ENCODE results near the gene SHH.

SHH gene

GRCh38 chr7:155785536-155785935, 26.7 kb downstream of the SHH start:
- ATAC-seq: no peak
- TF ChIP-seq, protein P1, sequence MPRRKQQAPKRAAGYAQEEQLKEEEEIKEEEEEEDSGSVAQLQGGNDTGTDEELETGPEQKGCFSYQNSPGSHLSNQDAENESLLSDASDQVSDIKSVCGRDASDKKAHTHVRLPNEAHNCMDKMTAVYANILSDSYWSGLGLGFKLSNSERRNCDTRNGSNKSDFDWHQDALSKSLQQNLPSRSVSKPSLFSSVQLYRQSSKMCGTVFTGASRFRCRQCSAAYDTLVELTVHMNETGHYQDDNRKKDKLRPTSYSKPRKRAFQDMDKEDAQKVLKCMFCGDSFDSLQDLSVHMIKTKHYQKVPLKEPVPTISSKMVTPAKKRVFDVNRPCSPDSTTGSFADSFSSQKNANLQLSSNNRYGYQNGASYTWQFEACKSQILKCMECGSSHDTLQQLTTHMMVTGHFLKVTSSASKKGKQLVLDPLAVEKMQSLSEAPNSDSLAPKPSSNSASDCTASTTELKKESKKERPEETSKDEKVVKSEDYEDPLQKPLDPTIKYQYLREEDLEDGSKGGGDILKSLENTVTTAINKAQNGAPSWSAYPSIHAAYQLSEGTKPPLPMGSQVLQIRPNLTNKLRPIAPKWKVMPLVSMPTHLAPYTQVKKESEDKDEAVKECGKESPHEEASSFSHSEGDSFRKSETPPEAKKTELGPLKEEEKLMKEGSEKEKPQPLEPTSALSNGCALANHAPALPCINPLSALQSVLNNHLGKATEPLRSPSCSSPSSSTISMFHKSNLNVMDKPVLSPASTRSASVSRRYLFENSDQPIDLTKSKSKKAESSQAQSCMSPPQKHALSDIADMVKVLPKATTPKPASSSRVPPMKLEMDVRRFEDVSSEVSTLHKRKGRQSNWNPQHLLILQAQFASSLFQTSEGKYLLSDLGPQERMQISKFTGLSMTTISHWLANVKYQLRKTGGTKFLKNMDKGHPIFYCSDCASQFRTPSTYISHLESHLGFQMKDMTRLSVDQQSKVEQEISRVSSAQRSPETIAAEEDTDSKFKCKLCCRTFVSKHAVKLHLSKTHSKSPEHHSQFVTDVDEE (CRISPR knock-in tag; IDR thresholded peaks at IDR 0.05): no peak
- no peak for TF ChIP-seq OSR1 (CRISPR knock-in tag; IDR thresholded peaks at IDR 0.05)
- TF ChIP-seq POU6F1 (CRISPR knock-in tag; IDR thresholded peaks at IDR 0.05; ENCODE audit: borderline replicate concordance, low read depth): no peak
- no peak for TF ChIP-seq ESRRG (CRISPR knock-in tag; IDR thresholded peaks at IDR 0.05)
- TF ChIP-seq ZNF565 (CRISPR knock-in tag; conservative IDR thresholded peaks at IDR 0.05; ENCODE audit: low read depth): no peak
- no peak for TF ChIP-seq BACH2 (CRISPR knock-in tag; IDR thresholded peaks at IDR 0.05; ENCODE audit: borderline replicate concordance)
- TF ChIP-seq RARB (CRISPR knock-in tag; IDR thresholded peaks at IDR 0.05): no peak
- TF ChIP-seq PPARA (CRISPR knock-in tag; IDR thresholded peaks at IDR 0.05; ENCODE audit: borderline replicate concordance): no peak
- TF ChIP-seq, protein P2, sequence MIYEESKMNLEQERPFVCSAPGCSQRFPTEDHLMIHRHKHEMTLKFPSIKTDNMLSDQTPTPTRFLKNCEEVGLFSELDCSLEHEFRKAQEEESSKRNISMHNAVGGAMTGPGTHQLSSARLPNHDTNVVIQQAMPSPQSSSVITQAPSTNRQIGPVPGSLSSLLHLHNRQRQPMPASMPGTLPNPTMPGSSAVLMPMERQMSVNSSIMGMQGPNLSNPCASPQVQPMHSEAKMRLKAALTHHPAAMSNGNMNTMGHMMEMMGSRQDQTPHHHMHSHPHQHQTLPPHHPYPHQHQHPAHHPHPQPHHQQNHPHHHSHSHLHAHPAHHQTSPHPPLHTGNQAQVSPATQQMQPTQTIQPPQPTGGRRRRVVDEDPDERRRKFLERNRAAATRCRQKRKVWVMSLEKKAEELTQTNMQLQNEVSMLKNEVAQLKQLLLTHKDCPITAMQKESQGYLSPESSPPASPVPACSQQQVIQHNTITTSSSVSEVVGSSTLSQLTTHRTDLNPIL (CRISPR knock-in tag; IDR thresholded peaks at IDR 0.05; ENCODE audit: low read depth): no peak
- TF ChIP-seq ZNF70 (CRISPR knock-in tag; IDR thresholded peaks at IDR 0.05): no peak
- TF ChIP-seq, protein P3, sequence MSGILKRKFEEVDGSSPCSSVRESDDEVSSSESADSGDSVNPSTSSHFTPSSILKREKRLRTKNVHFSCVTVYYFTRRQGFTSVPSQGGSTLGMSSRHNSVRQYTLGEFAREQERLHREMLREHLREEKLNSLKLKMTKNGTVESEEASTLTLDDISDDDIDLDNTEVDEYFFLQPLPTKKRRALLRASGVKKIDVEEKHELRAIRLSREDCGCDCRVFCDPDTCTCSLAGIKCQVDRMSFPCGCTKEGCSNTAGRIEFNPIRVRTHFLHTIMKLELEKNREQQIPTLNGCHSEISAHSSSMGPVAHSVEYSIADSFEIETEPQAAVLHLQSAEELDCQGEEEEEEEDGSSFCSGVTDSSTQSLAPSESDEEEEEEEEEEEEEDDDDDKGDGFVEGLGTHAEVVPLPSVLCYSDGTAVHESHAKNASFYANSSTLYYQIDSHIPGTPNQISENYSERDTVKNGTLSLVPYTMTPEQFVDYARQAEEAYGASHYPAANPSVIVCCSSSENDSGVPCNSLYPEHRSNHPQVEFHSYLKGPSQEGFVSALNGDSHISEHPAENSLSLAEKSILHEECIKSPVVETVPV (CRISPR knock-in tag; IDR thresholded peaks at IDR 0.05): no peak
- TF ChIP-seq, protein P4, sequence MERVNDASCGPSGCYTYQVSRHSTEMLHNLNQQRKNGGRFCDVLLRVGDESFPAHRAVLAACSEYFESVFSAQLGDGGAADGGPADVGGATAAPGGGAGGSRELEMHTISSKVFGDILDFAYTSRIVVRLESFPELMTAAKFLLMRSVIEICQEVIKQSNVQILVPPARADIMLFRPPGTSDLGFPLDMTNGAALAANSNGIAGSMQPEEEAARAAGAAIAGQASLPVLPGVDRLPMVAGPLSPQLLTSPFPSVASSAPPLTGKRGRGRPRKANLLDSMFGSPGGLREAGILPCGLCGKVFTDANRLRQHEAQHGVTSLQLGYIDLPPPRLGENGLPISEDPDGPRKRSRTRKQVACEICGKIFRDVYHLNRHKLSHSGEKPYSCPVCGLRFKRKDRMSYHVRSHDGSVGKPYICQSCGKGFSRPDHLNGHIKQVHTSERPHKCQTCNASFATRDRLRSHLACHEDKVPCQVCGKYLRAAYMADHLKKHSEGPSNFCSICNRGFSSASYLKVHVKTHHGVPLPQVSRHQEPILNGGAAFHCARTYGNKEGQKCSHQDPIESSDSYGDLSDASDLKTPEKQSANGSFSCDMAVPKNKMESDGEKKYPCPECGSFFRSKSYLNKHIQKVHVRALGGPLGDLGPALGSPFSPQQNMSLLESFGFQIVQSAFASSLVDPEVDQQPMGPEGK (CRISPR knock-in tag; IDR thresholded peaks at IDR 0.05; ENCODE audit: borderline replicate concordance): no peak
- no peak for TF ChIP-seq ZFP3 (CRISPR knock-in tag; IDR thresholded peaks at IDR 0.05)
- TF ChIP-seq TCF4 (CRISPR knock-in tag; IDR thresholded peaks at IDR 0.05; ENCODE audit: borderline replicate concordance): no peak
- no peak for TF ChIP-seq SNAI2 (CRISPR knock-in tag; IDR thresholded peaks at IDR 0.05)
- no peak for TF ChIP-seq ZC3H10 (CRISPR knock-in tag; IDR thresholded peaks at IDR 0.05)
- TF ChIP-seq ARNTL (CRISPR knock-in tag; IDR thresholded peaks at IDR 0.05; ENCODE audit: borderline replicate concordance, low read depth): no peak
- no peak for TF ChIP-seq ZNF8 (CRISPR knock-in tag; IDR thresholded peaks at IDR 0.05)
- no peak for TF ChIP-seq ISL1 (CRISPR knock-in tag; IDR thresholded peaks at IDR 0.05)

DNA sequence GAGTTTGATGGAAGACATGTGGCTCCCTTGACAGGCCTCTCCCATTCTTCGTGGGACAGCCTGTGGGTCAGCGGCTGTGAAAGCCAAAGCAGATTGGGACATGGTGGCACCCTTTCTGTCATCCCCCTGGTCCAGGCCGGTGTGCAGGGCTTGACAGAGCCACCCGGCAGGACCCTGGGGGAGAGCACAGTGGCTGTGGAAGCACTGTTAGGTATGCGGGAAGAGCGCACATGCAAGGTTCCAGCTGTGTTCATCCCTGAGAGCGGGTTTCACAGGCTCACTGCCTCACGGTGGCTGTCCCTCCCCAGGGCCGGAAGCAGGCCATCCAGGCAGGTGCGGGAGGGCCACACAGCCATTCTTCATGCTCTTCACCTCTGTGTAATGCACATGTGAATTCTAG, 29.8 kb downstream of the SHH start:
- ATAC-seq: no peak
- TF ChIP-seq, protein P3 (CRISPR knock-in tag; IDR thresholded peaks at IDR 0.05): no peak
- TF ChIP-seq CSDC2 (CRISPR knock-in tag; IDR thresholded peaks at IDR 0.05) (no peak), BACH2 (CRISPR knock-in tag; IDR thresholded peaks at IDR 0.05; ENCODE audit: borderline replicate concordance) (no peak), ZNF8 (CRISPR knock-in tag; IDR thresholded peaks at IDR 0.05) (no peak), ZFP30 (CRISPR knock-in tag; IDR thresholded peaks at IDR 0.05) (no peak), POU6F1 (CRISPR knock-in tag; IDR thresholded peaks at IDR 0.05; ENCODE audit: borderline replicate concordance, low read depth) (no peak), TOX (CRISPR knock-in tag; IDR thresholded peaks at IDR 0.05; ENCODE audit: borderline replicate concordance) (no peak), ESRRG (CRISPR knock-in tag; IDR thresholded peaks at IDR 0.05) (no peak), SNAI2 (CRISPR knock-in tag; IDR thresholded peaks at IDR 0.05) (no peak), ISL1 (CRISPR knock-in tag; IDR thresholded peaks at IDR 0.05) (no peak), ZNF565 (CRISPR knock-in tag; conservative IDR thresholded peaks at IDR 0.05; ENCODE audit: low read depth) (no peak), RARB (CRISPR knock-in tag; IDR thresholded peaks at IDR 0.05) (no peak), ZNF70 (CRISPR knock-in tag; IDR thresholded peaks at IDR 0.05) (no peak)
- TF ChIP-seq, protein P1 (CRISPR knock-in tag; IDR thresholded peaks at IDR 0.05): no peak
- TF ChIP-seq, protein P2 (CRISPR knock-in tag; IDR thresholded peaks at IDR 0.05; ENCODE audit: low read depth): no peak

Data from SK-N-SH treated with all-trans-retinoic acid at 6 μM for 48 hours (cell line).